ENCODE measurements around the gene RNF126.
"Not testable (repeated sequence)": the region's sequence is repeated elsewhere in the genome, so short reads cannot be mapped to it uniquely, and the experiment has no call there.

Gene RNF126

DNA sequence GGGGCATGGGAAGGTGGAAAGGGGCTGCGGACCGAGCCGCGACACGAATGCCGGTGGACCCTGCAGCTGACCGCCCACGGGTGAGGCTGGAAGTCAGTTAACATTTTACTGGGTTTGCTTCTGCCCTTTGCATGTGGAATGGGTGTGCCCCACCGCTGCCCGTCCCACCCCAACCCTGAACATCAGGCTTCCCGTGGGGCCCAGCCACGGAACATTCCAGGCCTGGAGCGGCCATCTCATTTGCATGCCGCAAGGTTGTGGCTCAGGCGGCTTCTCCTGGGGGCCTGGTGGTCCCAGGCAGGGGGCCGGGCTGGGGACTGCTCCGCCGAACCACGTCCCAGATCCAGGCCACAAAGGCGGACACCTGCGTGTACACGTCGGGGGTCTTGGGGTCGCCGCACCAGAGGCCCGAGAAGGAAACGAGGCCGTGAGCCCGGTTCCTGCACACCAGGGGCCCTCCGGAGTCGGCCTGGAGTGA lies 22.5 kb upstream of the RNF126 start:
- no peak for DNase-seq (ENCODE audit: low spot score)

DNA sequence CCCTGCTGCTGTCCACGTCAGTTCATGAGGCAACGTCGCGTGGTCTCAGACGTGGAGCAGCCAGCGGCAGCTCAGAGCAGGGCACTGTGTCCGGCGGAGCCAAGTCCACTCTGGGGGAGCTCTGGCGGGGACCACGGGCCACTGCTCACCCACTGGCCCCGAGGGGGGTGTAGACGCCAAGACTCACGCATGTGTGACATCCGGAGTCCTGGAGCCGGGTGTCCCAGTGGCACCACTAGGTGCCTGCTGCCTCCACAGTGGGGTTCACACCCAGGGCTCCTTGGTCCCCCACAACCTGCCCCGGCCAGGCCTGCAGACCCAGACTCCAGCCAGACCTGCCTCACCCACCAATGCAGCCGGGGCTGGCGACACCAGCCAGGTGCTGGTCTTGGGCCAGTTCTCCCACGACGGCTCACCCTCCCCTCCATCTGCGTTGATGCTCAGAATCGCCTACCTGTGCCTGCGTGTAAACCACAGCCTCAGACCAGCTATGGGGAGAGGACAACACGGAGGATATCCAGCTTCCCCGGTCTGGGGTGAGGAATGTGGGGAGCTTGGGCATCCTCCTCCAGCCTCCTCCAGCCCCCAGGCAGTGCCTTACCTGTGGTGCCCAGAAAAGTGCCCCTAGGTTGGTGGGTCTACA lies 19.8 kb upstream of the RNF126 start:
- DNase-seq (ENCODE audit: low spot score): no peak

DNA sequence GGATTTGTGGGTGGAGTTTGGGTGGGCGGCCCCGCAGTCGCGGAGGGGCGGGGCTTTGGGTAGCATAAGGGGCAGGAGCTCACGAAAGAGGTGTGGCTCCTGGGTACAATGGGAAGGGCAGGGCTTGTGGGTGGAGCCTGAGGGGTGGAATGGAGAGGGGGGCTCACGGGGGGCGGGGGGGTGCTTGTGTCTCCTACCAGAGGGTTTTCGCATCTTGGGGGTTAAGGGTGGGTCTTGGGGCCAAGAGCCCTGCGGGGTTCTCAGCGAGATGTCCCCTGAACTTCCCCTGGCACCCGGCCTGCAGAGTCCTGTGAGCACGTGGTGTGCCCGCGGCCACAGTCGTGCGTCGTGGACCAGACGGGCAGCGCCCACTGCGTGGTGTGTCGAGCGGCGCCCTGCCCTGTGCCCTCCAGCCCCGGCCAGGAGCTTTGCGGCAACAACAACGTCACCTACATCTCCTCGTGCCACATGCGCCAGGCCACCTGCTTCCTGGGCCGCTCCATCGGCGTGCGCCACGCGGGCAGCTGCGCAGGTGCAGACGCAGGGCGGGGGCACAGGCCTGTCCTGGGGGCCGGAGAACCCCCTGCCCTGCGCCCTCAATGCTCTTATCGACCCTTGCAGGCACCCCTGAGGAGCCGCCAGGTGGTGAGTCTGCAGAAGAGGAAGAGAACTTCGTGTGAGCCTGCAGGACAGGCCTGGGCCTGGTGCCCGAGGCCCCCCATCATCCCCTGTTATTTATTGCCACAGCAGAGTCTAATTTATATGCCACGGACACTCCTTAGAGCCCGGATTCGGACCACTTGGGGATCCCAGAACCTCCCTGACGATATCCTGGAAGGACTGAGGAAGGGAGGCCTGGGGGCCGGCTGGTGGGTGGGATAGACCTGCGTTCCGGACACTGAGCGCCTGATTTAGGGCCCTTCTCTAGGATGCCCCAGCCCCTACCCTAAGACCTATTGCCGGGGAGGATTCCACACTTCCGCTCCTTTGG lies 18.3 kb upstream of the RNF126 start:
- peak; percentile 92 for DNase-seq (ENCODE audit: low spot score)

DNA sequence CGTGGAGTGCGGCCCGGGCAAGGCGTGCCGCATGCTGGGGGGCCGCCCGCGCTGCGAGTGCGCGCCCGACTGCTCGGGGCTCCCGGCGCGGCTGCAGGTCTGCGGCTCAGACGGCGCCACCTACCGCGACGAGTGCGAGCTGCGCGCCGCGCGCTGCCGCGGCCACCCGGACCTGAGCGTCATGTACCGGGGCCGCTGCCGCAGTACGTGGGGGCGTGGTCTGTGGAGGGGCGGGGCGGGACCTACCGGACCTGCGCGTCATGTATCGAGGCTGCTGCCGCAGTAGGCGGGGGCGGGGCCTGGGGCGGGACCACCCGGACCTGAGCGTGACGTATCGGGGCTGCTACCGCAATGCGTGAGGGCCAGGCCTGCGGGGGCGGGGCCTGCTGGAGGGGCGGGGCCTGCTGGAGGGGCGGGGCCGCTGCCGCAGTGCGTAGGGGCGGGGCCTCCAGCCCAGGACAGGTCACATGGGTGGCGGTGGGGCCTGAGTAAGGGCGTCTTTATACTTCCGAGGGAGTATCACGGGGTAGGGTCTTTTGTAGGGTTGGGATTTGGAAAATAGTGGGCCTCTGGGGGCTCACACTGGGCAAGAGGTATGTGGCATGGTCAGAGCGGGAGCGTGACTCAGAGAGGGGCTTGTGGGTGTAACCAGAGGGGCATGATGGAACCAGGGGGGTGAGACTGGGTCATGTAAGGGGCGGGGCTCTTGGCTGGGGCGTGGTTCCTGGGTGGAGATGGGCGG lies 17.4 kb upstream of the RNF126 start:
- DNase-seq (ENCODE audit: low spot score): peak; percentile 98

DNA sequence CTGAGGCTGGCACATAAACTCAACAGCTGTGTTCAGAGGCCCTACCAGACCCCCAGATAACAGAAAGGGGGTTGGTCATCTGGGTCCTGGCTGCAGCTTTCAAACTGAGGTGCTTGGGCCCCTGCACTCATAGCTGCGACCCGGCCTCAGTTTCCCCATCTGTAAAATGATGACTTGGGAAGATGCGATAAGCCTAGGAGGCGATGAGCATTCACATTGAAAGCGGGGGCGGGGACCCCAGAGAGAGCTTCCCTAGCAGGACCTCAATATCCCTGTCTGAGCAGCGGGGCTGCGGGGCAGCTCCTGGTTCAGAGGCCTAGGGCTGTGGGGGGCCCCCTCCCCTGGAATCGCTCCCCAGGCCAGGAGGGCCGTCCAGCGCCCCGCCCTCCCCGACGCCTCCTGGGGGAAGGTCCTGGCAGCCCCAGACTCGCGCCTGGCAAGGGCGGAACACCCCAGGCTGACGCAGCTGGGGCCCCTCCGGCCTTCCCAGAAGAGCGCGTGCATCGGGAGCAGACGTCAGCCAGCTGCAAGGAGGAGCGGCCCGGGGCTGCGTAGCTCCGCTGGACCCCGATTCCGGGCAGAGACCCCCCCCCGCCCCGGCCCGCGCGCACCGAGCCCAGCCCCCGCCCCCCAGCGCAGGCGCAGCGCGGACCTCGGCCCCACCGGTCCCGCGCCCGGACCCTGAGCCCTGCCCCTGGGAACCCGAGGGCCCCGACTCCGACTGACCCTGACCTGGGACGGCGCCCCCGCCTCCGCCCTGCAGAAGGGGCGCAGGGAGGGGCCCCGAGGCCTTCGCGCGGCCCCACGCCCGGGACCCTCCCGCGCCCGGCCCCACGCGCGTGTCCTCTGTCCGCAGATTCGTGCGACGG lies 16.6 kb upstream of the RNF126 start:
- peak; percentile 38 for DNase-seq (ENCODE audit: low spot score)

DNA sequence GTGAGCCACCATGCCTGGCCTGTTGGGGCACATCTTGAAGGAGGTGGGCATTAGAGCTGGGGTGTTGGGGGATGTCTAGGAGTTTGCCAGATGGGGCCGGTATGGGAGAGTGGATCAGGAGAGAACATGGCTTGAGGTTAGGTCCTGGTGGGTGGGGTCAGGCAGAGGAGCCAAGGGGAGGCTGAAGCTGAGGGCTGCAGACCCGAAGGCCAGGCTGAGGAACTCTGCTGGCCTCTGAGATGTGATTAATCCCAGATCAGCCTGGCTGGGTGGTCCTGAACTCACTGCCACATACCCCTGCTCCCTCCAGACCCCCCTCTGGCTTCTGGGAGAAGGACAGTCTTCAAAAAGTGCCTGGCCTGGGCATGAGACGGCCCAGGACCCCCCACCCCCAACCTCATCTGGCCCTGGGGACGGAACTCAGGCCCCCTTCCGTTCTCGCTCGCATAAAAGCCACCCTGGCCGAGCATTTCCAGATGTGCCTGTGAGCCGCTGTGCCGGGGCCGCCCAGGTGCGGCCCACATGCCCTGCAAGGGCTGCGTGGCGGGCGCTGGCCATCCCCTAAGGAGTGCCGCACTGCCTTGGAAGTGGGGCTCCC lies 15.9 kb upstream of the RNF126 start:
- no peak for DNase-seq (ENCODE audit: low spot score)

DNA sequence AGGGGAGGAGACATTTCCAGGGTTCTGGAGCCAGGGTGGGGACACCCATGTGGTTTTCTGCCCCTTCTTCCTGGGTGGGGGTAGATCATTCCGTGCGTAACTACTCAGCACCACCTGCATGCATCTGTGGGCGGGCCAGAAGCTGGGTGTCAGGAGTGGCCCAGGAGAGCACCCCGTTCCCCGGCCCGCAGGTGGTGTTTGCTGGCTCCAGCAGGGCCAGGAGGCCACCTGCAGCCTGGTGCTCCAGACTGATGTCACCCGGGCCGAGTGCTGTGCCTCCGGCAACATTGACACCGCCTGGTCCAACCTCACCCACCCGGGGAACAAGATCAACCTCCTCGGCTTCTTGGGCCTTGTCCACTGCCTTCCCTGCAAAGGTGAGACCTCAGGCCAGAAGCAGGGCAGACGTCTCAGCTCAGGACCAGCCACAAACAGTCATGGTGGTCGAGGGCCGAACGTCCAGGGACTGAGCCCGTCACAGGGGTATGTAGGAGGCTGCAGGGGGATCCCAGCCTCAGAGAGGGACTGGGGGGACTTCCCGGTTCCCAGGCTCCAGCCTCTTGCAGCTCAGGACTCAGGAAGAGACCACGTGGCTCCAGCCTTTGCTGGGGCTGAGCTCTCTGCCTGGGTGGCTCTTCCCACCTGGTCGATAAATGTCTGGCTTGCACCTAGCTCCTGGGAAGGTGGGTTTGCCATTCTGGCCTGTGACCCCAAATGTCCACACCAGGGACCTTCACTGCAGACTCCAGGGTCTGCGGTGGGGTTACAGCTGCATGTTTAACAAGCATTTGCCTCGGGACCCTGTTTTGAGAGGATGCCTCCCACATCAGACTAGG lies 14.8 kb upstream of the RNF126 start:
- no peak for DNase-seq (ENCODE audit: low spot score)

DNA sequence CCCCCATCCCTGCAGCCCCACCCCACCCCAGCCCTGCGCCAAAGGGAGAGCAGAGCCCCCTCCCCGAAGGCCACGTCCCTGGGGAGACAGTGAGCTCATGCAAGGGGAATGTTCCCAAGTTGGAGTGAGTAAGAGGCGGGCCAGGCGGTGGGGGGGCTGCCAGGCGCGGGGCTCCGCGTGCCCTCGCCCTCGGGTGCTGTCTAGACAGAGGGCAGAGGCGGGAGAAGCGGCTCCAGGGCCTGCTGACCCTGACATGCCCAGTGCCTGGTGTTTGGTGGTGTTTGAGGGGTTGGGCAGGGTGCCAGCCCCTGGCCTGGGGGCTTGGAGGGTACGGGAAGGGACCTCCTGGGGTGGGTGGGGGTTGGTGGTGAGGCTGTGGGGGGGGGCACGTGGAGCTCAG lies 14.2 kb upstream of the RNF126 start:
- no peak for DNase-seq (ENCODE audit: low spot score)

DNA sequence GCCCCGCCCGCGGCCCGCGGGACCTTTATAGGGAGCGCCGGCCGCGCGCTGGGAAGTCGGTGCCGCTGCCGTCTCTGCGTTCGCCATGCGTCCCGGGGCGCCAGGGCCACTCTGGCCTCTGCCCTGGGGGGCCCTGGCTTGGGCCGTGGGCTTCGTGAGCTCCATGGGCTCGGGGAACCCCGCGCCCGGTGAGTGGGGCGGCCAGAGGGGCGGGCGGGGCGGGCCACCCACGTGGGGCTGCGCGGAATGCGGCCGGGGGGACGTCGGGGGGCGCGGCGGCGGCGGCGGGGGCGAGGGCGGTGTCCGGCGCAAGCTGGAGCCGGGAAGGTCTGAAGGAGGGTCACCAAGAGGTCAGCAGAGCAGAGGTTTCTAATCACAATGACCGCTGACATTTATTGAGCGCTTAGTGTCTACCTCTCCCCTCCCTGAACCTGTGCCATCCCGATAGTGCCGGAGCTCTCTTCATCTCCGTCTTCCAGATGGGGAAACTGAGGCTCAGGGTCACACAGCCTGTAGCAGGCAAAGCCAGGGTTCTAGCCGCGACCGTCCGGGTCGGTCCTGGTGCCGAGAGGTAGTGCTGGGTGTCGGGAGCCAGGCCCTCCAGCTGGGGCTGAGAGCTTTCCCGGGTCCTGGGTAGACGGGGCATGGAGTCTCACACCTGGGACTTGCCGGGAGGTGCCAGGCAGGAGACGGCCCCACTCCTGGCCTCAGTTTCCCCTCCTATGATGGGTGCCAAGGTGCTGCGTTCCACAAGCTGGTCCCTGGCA lies 13.5 kb upstream of the RNF126 start, which contains the start of gene FSTL3:
TSS of gene FSTL3 (plus strand) at position 54 of the 767 bp plus-strand sequence. CDS start at position 86, 32 bp downstream.
- no peak for DNase-seq (ENCODE audit: low spot score)

DNA sequence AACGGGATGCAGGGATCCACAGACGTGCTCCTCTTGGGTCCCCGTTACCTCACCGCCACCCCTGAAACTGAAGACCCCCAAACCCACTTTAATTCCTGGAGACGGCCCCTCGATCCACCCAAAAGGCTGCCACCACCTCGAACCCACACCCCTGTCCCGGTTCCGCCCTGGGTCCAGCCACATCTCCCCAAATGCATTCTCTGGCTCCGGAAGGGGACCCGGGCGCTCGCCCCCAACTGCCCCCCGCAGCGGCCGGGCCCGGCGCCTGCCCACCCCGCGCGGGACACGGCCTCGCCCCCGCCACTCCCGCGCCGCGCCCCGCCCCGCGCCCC lies 13.0 kb upstream of the RNF126 start:
- no peak for DNase-seq (ENCODE audit: low spot score)

DNA sequence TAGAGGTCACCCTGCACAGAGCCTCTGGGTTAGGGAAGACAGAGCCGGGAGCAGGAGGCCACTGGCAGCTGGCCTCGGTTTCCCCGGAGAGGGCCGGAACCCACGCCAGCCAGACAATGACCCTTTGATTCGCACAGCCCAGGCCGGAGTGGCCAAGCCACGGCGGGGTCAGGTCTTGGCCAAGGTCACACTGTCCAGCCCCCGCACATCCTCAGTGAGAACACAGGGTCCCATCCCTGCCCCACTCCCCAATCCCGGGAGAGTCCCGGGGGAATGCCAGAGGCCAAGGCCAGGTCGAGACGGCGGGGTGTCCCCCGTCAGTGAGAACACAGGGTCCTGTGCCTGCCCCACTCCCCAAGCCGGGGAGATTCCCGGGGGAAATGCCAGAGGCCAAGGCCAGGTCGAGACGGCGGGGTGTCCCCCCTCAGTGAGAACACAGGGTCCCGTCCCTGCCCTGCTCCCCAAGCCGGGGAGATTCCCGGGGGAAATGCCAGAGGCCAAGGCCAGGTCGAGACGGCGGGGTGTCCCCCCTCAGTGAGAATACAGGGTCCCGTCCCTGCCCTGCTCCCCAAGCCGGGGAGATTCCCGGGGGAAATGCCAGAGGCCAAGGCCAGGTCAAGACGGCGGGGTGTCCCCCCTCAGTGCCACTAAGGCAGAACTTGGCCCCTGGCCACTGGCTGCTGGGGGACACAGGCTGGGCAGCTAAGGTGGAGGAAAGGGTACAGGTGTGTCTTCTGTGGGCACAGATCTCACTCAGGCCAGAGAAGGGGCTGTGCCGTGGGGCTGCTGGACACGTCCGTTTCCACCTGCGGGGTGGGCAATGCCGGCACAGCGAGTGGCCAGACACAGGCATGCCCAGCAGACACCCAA lies 11.5 kb upstream of the RNF126 start:
- no peak for DNase-seq (ENCODE audit: low spot score)

DNA sequence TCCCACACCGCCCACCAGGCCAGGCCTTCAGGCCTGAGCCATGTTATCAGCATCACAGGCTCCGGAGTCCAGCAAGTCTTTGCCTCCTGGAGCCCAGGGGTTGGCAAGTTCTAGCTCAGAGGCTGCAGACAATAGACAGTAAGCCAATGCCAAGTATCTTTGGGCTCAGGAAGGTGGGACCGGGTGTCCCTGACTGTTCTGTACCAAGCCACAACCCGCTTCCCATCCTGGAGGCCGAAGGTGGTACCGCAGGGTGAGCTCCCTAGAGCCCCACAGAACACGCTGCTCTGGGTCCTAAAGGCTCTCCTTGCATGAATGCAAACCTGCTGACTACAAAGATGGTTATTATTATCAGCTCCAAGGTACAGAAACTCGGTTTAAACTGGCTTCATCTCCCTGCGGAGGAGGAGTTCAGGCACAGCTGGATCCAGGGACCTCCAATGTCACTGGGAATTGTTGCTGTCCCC lies 7.6 kb upstream of the RNF126 start:
- DNase-seq (ENCODE audit: low spot score): no peak

DNA sequence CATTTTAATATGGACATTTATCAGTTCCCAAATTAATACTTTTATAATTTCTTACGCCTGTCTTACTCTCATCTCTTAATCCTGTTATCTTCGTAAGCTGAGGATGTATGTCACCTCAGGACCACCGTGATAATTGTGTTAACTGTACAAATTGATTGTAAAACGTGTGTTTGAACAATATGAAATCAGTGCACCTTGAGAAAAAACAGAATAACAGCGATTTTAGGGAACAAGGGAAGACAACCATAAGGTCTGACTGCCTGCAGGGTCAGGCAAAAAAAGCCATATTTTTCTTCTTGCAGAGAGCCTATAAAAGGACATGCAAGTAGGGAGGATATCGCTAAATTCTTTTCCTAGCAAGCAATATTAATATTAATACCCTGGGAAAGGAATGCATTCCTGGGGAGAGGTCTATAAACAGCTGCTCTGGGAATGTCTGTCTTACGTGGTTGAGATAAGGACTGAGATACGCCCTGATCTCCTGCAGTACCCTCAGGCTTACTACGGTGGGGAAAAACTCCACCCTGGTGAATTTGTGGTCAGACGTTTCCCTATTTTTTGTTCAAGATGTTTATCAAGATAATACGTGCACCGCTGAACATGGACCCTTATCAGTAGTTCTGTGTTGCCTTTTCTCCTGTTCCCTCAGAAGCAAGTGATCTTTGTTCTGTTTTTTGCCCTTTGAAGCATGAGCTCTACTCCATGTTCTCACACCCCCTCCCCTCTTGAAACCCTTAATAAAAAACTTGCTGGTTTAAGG lies 5.8 kb upstream of the RNF126 start:
- not testable (repeated sequence) for DNase-seq (ENCODE audit: low spot score)

DNA sequence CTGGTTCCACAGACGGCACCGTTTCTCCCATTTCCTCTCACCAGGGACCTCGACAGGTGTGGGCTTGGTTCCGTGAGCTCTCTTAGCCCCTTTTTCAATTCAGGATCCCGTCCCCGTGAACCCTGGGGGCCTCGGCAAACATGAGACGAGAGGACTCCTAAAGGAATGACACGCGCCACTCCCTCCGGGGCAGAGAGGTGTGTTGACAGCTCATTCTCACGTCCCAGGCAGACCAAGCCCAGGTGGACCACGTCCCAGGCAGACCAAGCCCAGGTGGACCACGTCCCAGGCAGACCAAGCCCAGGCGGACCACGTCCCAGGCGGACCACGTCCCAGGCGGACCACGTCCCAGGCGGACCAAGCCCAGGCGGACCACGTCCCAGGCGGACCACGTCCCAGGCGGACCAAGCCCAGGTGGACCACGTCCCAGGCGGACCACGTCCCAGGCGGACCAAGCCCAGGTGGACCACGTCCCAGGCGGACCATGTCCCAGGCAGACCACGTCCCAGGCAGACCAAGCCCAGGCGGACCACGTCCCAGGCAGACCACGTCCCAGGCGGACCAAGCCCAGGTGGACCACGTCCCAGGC lies 4.1 kb upstream of the RNF126 start:
- DNase-seq (ENCODE audit: low spot score): not testable (repeated sequence)

DNA sequence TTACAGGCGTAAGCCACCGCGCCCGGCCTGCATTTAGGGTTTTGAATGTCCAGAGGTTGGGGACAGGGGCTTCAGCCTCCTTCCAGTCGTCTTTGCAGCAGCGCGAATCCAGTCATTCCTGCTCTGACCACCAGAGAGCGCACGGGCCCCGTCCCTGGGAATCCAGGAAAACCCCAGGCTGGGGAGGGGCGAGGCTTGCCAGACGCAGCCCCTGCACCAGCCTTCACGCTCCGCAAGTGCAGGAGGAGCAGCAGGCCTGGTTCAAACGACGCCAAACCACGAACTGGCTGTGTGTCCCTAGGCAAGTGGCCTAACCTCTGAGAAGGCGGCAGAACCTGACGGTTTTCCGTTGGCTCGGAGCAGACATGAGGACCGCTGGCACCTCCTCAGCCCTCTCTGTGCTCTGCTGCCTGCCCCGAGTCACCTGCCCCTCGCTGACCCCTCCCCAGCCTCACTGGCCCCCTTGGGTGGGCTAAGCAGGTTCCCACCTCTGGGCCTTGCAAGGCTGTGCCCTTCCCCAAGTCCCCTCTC lies 2.0 kb upstream of the RNF126 start:
- peak; percentile 86 for DNase-seq (ENCODE audit: low spot score)

DNA sequence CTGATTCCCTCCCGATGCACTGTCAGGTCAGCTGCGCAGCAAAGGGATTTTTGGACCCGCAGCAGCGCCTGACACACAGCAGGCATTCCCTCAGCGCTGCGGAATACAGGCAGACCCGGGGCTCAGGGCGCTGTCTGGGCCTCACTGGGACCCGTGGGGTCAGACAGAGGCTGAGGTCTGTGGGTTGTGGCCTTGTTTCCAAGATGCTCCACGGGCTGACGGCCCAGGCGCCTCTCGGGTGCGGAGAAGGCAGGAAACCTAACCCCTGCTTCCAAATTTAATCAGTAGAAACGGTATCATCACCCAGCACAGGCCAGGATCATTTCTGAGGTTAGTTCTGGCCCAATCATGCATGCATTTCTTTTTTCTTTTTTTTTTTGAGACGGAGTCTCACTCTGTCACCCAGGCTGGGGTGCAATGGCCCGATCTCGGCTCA lies 686 bp upstream of the RNF126 start:
- no peak for DNase-seq (ENCODE audit: low spot score)
